Gastroesophageal sphincter (tissue), 4 donors: Measurements from ENCODE around the gene TOMM40. TPM values are rescaled to one million over a fixed set of nuclear protein-coding genes. Genes with fewer than 3 reads are reported as not detected.
A peak's percentile ranks its signal among the peaks of the same experiment; 100 is the strongest.
"Not testable (repeated sequence)": the region's sequence is repeated elsewhere in the genome, so short reads cannot be mapped to it uniquely, and the experiment has no call there.

ENCODE experiments used
- ATAC-seq: fragments of 150-250 bp; one replicate; pipeline ENCODE4 v1.9.1; 2016; ENCODE audit warnings: mild to moderate bottlenecking, moderate library complexity
- H3K27ac ChIP-seq, 4 donors: fragments of 200-600 bp; sonication (generic) in 3 of 4; 1 replicate in 3 of 4; 2 replicates in 1 of 4; pipeline ENCODE4 v1.5.1; 2016 to 2019
- H3K27me3 ChIP-seq: fragments of 200-600 bp; sonication (generic); one replicate; pipeline ENCODE4 v1.5.1; 2019
- H3K36me3 ChIP-seq, 2 donors: fragments of 200-600 bp; sonication (generic); one replicate each; pipeline ENCODE4 v1.5.1; 2019; ENCODE audit warnings: control low read depth in 1 of 2
- H3K4me1 ChIP-seq, 3 donors: fragments of 200-600 bp; sonication (generic); 1 replicate in 2 of 3; 2 replicates in 1 of 3; pipeline ENCODE4 v1.5.1; 2016 to 2019; ENCODE audit warnings: control low read depth in 2 of 3
- H3K4me3 ChIP-seq, 2 donors: fragments of 200-600 bp; sonication (generic); one replicate each; pipeline ENCODE4 v1.5.1; 2019; ENCODE audit warnings: mild to moderate bottlenecking in 1 of 2, moderate library complexity in 1 of 2
- H3K9me3 ChIP-seq, 3 donors: fragments of 200-600 bp; sonication (generic); one replicate each; pipeline ENCODE4 v1.5.1; 2017 to 2019; ENCODE audit warnings: control low read depth in 2 of 3
- CTCF ChIP-seq, 4 experiments: fragments of 200-600 bp in 2 of 4; fragments of 450-650 bp in 2 of 4; sonication (generic) in 1 of 4; IDR thresholded peaks; one replicate each; pipeline ENCODE4 v1.5.1; 2017 to 2019; ENCODE audit warnings: antibody characterized with exemption in 4 of 4, mild to moderate bottlenecking in 2 of 4, moderate library complexity in 2 of 4
- EP300 ChIP-seq: sonication (generic); formaldehyde crosslinking; IDR thresholded peaks from one replicate; pipeline ENCODE4 v1.6.1; 2017; ENCODE audit warnings: antibody characterized with exemption, mild to moderate bottlenecking
- POLR2A ChIP-seq, 2 donors: fragments of 450-650 bp; IDR thresholded peaks; one replicate each; pipeline ENCODE4 v1.6.1; 2017; ENCODE audit warnings: antibody characterized with exemption in 2 of 2, mild to moderate bottlenecking in 2 of 2, moderate library complexity in 1 of 2
- POLR2AphosphoS5 ChIP-seq: sonication (generic); formaldehyde crosslinking; IDR thresholded peaks from one replicate; pipeline ENCODE4 v1.6.1; 2017; ENCODE audit warnings: antibody characterized with exemption
- WGBS, 2 donors: methylation state at CpG; one replicate each; pipeline ENCODE4 v1.1.5; 2018; ENCODE audit warnings: low coverage in 1 of 2; 5-methylcytosine and 5-hydroxymethylcytosine counted together
- total RNA-seq, 4 donors: library from RNA; depleted of rRNA; stranded (reverse); fragments of >200 nt; gene quantifications; one replicate each; pipeline ENCODE4 v1.1.0, GENCODE V29; 2016

TOMM40 gene
- total RNA-seq, 4 donors from 2014 or later, result 30.7 to 41.2 (median 33.7) TPM

- Histone ChIP-seq H3K4me3 (no peak overlapping the region), H3K27ac (peak overlapping the region in 2 of 4 donors; percentile 10 to 47), H3K27me3 (no peaks in the 10 kb centered on the region), H3K36me3 (peaks cover 0 to 80% of the 10 kb centered on the region in 2 donors), H3K4me1 (no peaks in the 10 kb centered on the region), H3K9me3 (no peaks in the 10 kb centered on the region)
- no peak for ATAC-seq
- 47 to 81% methylated on average over 3 of the region's 5 CpGs for WGBS, 2 donors
- TF ChIP-seq EP300 (no peak), CTCF (IDR thresholded peaks at IDR 0.05) (no peak), POLR2AphosphoS5 (no peak), POLR2A (IDR thresholded peaks at IDR 0.05) (no peak)
Measured at GRCh38 chr19:44876930-44877535, 14.0 kb upstream of the TOMM40 start.

DNA sequence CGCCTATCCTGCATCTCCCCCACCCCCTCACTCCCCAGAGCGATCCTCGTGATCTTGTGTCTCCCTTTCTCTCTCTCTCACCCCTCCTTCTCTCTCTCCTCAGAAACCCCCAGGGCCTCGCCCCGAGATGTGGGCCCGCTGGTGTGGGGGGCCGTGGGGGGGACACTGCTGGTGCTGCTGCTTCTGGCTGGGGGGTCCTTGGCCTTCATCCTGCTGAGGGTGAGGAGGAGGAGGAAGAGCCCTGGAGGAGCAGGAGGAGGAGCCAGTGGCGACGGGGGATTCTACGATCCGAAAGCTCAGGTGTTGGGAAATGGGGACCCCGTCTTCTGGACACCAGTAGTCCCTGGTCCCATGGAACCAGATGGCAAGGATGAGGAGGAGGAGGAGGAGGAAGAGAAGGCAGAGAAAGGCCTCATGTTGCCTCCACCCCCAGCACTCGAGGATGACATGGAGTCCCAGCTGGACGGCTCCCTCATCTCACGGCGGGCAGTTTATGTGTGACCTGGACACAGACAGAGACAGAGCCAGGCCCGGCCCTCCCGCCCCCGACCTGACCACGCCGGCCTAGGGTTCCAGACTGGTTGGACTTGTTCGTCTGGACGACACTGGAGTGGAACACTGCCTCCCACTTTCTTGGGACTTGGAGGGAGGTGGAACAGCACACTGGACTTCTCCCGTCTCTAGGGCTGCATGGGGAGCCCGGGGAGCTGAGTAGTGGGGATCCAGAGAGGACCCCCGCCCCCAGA lies 12.8 kb upstream of the TOMM40 start:
- ATAC-seq, result no peak
- no peak overlapping the region for H3K4me3 ChIP-seq
- TF ChIP-seq EP300 (no peak), POLR2A (IDR thresholded peaks at IDR 0.05) (no peak), CTCF (IDR thresholded peaks at IDR 0.05) (no peak), POLR2AphosphoS5 (no peak)
- H3K36me3 ChIP-seq, result peaks cover 0 to 76% of the 10 kb centered on the region in 2 donors
- no peaks in the 10 kb centered on the region for H3K9me3 ChIP-seq
- no peak overlapping the region for H3K27ac ChIP-seq
- 71% methylated on average over 7 of the region's 26 CpGs; no CpG with 5 or more reads in 1 of the 2 donors for WGBS, 2 donors
- no peaks in the 10 kb centered on the region for H3K27me3 ChIP-seq
- H3K4me1 ChIP-seq, result no peaks in the 10 kb centered on the region

GRCh38 chr19:44879309-44880065 lies 11.6 kb upstream of the TOMM40 start:
- WGBS, 2 donors, result 82% methylated on average over 2 of the region's 18 CpGs; no CpG with 5 or more reads in 1 of the 2 donors
- H3K27ac ChIP-seq, result no peak overlapping the region
- peaks cover 0 to 76% of the 10 kb centered on the region in 2 donors for H3K36me3 ChIP-seq

DNA sequence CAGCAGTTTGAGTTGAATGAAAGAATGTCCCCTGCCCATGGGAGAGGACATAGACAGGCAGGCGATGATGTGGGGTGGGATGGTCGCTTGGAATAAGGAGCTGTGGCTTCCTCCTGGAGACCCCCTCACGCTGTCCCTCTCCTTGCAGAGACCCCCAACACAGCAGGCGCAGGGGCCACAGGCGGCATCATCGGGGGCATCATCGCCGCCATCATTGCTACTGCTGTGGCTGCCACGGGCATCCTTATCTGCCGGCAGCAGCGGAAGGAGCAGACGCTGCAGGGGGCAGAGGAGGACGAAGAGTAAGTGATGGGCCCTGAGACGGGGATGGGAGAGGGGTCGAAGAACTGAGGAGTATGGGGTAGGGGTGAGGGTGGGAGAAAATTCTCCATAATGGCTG lies 9.0 kb upstream of the TOMM40 start:
- no peaks in the 10 kb centered on the region for H3K9me3 ChIP-seq
- H3K4me3 ChIP-seq, result no peak overlapping the region
- no peak overlapping the region for H3K27ac ChIP-seq
- 54 to 100% methylated on average over 2 of the region's 15 CpGs for WGBS, 2 donors
- H3K36me3 ChIP-seq, result peaks cover 0 to 76% of the 10 kb centered on the region in 2 donors
- ATAC-seq, result no peak
- H3K27me3 ChIP-seq, result no peaks in the 10 kb centered on the region
- no peaks in the 10 kb centered on the region for H3K4me1 ChIP-seq
- no peak for TF ChIP-seq POLR2A (IDR thresholded peaks at IDR 0.05)
- no peak for TF ChIP-seq CTCF (IDR thresholded peaks at IDR 0.05)
- TF ChIP-seq EP300, result no peak
- TF ChIP-seq POLR2AphosphoS5, result no peak

More at GRCh38 chr19:44879309-44880065, 11.6 kb upstream of the TOMM40 start:
- Histone ChIP-seq H3K27me3 (no peaks in the 10 kb centered on the region), H3K9me3 (no peaks in the 10 kb centered on the region), H3K4me1 (no peaks in the 10 kb centered on the region), H3K4me3 (no peak overlapping the region)
- TF ChIP-seq EP300, result no peak
- TF ChIP-seq POLR2AphosphoS5, result no peak
- TF ChIP-seq POLR2A (IDR thresholded peaks at IDR 0.05), result no peak
- no peak for TF ChIP-seq CTCF (IDR thresholded peaks at IDR 0.05)
- no peak for ATAC-seq

DNA sequence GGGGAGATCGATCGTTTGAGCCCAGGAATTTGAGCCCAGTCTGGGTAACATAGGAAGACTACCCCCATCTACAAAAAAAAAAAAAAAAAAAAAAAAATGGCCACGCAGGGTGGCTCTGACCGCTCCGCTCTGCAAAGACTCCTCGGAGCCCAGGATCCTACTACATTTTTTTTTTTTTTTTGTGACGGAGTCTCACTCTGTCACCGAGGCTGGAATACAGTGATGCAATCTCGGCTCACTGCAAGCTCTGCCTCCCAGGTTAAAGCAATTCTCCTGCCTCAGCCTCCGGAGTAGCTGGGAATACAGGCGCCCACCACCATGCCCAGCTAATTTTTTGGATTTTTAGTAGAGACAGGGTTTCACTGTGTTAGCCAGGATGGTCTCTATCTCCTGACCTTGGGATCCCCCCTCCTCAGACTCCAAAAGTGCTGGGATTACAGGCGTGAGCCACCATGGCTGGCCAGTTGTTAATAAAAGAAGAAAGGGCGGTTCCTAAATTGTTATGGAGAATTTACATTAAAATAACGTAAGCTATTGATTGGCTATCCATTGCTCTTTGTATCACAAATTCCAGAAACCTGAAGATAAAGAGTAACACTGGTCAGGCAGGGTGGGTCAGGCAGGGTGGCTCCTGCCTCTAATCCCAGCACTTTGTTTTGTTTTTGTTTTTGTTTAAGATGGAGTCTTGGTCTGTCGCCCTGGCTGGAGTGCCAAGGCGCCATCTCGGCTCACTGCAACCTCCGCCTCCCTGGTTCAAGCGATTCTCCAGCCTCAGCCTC lies 8.2 kb upstream of the TOMM40 start:
- not testable (repeated sequence) for ATAC-seq, H3K4me3 ChIP-seq, H3K9me3 ChIP-seq, H3K27ac ChIP-seq, H3K27me3 ChIP-seq, H3K4me1 ChIP-seq
- peaks cover 0 to 76% of the 10 kb centered on the region in 2 donors for H3K36me3 ChIP-seq
- WGBS, 2 donors, result 87% methylated on average over 10 to 19 of the region's 19 CpGs
